ENCODE data around the gene GPATCH4.

GPATCH4 gene

GRCh38 chr1:156601122-156601830 lies at the start of gene GPATCH4:
Gene GPATCH4, minus strand, starts transcription at chr1:156601479.
- Histone ChIP-seq H3K27me3 (no peaks in the 10 kb centered on the region), H3K9me3 (no peaks in the 10 kb centered on the region), H3K4me2 (peak within 1 kb of the TSS; percentile 92), H3K4me3 (peak within 1 kb of the TSS; percentile 78), H3K36me3 (peaks cover 31% of the 10 kb centered on the region), H3K27ac (peak within 1 kb of the TSS; percentile 88), H3K4me1 (peaks cover 30% of the 10 kb centered on the region), H4K20me1 (peaks cover 11% of the 10 kb centered on the region; the same call in 1 of the 2 replicates), H3K9ac (peak within 1 kb of the TSS; percentile 86)
- TF ChIP-seq Cebpa-rat (IDR thresholded peaks at IDR 0.05), result no peak

- H4K20me1 ChIP-seq, result peaks cover 68% of the 10 kb centered on the region; the same call in 1 of the 2 replicates
Measured at GRCh38 chr1:156648951-156649350, 47.7 kb upstream of the GPATCH4 start.

GRCh38 chr1:156648496-156648895 lies 47.2 kb upstream of the GPATCH4 start:
- H3K4me2 ChIP-seq, result no peak overlapping the region
- H3K4me3 ChIP-seq, result no peak overlapping the region
- H4K20me1 ChIP-seq, result peaks cover 65% of the 10 kb centered on the region; the same call in 1 of the 2 replicates
- H3K9me3 ChIP-seq, result no peaks in the 10 kb centered on the region
- H3K4me1 ChIP-seq, result peaks cover 17% of the 10 kb centered on the region
- no peak for TF ChIP-seq Cebpa-rat (IDR thresholded peaks at IDR 0.05)
- H3K27me3 ChIP-seq, result peaks cover 99% of the 10 kb centered on the region
- no peak overlapping the region for H3K9ac ChIP-seq
- no peak overlapping the region for H3K27ac ChIP-seq
- H3K36me3 ChIP-seq, result no peaks in the 10 kb centered on the region

More at GRCh38 chr1:156648951-156649350, 47.7 kb upstream of the GPATCH4 start:
- peaks cover 99% of the 10 kb centered on the region for H3K27me3 ChIP-seq
- H3K36me3 ChIP-seq, result no peaks in the 10 kb centered on the region
- H3K9me3 ChIP-seq, result no peaks in the 10 kb centered on the region
- H3K4me3 ChIP-seq, result no peak overlapping the region
- no peak for TF ChIP-seq Cebpa-rat (IDR thresholded peaks at IDR 0.05)
- no peak overlapping the region for H3K4me2 ChIP-seq
- H3K9ac ChIP-seq, result no peak overlapping the region
- peaks cover 13% of the 10 kb centered on the region for H3K4me1 ChIP-seq
- no peak overlapping the region for H3K27ac ChIP-seq

- Histone ChIP-seq H4K20me1 (peaks cover 61% of the 10 kb centered on the region), H3K9me3 (no peaks in the 10 kb centered on the region), H3K4me1 (peaks cover 29% of the 10 kb centered on the region), H3K27me3 (peaks cover 99% of the 10 kb centered on the region), H3K36me3 (no peaks in the 10 kb centered on the region), H3K9ac (no peak overlapping the region), H3K27ac (no peak overlapping the region), H3K4me2 (no peak overlapping the region), H3K4me3 (no peak overlapping the region)
- TF ChIP-seq Cebpa-rat (IDR thresholded peaks at IDR 0.05), result no peak
Measured at GRCh38 chr1:156647351-156647750, 46.1 kb upstream of the GPATCH4 start.

GRCh38 chr1:156646738-156647211 lies 45.5 kb upstream of the GPATCH4 start:
- H3K27ac ChIP-seq, result no peak overlapping the region
- no peak overlapping the region for H3K9ac ChIP-seq
- no peaks in the 10 kb centered on the region for H3K9me3 ChIP-seq
- H3K4me1 ChIP-seq, result peaks cover 33% of the 10 kb centered on the region
- peaks cover 99% of the 10 kb centered on the region for H3K27me3 ChIP-seq
- H3K36me3 ChIP-seq, result no peaks in the 10 kb centered on the region
- no peak for TF ChIP-seq Cebpa-rat (IDR thresholded peaks at IDR 0.05)
- H4K20me1 ChIP-seq, result peaks cover 62% of the 10 kb centered on the region
- no peak overlapping the region for H3K4me3 ChIP-seq
- H3K4me2 ChIP-seq, result no peak overlapping the region

- no peak overlapping the region for H3K4me3 ChIP-seq
- H3K9me3 ChIP-seq, result no peaks in the 10 kb centered on the region
- no peak for TF ChIP-seq Cebpa-rat (IDR thresholded peaks at IDR 0.05)
- peaks cover 58% of the 10 kb centered on the region for H4K20me1 ChIP-seq
- H3K27me3 ChIP-seq, result peaks cover 99% of the 10 kb centered on the region
- no peak overlapping the region for H3K9ac ChIP-seq
- no peak overlapping the region for H3K27ac ChIP-seq
- H3K4me1 ChIP-seq, result peaks cover 37% of the 10 kb centered on the region
- H3K4me2 ChIP-seq, result no peak overlapping the region
- H3K36me3 ChIP-seq, result no peaks in the 10 kb centered on the region
Measured at GRCh38 chr1:156645666-156646065, 44.4 kb upstream of the GPATCH4 start.

- H3K4me1 ChIP-seq, result peaks cover 37% of the 10 kb centered on the region
- no peak overlapping the region for H3K4me2 ChIP-seq
- no peaks in the 10 kb centered on the region for H3K36me3 ChIP-seq
- H3K27ac ChIP-seq, result no peak overlapping the region
- peaks cover 60% of the 10 kb centered on the region for H4K20me1 ChIP-seq
- H3K27me3 ChIP-seq, result peaks cover 99% of the 10 kb centered on the region
- H3K9ac ChIP-seq, result no peak overlapping the region
- H3K9me3 ChIP-seq, result no peaks in the 10 kb centered on the region
- no peak overlapping the region for H3K4me3 ChIP-seq
- TF ChIP-seq Cebpa-rat (IDR thresholded peaks at IDR 0.05), result no peak
Measured at GRCh38 chr1:156645056-156645455, 43.8 kb upstream of the GPATCH4 start.

- H3K4me2 ChIP-seq, result no peak overlapping the region
- H3K27me3 ChIP-seq, result peaks cover 99% of the 10 kb centered on the region
- H3K4me3 ChIP-seq, result no peak overlapping the region
- H3K36me3 ChIP-seq, result no peaks in the 10 kb centered on the region
- H3K27ac ChIP-seq, result no peak overlapping the region
- H4K20me1 ChIP-seq, result peaks cover 60% of the 10 kb centered on the region
- TF ChIP-seq Cebpa-rat (IDR thresholded peaks at IDR 0.05), result no peak
- H3K9ac ChIP-seq, result no peak overlapping the region
- H3K9me3 ChIP-seq, result no peaks in the 10 kb centered on the region
- H3K4me1 ChIP-seq, result peaks cover 37% of the 10 kb centered on the region
Measured at GRCh38 chr1:156644640-156645039, 43.4 kb upstream of the GPATCH4 start.

- Histone ChIP-seq H4K20me1 (peaks cover 65% of the 10 kb centered on the region), H3K4me2 (peak overlapping the region; percentile 58), H3K4me1 (peaks cover 37% of the 10 kb centered on the region), H3K9me3 (no peaks in the 10 kb centered on the region), H3K4me3 (no peak overlapping the region), H3K27me3 (peaks cover 99% of the 10 kb centered on the region), H3K27ac (no peak overlapping the region), H3K36me3 (no peaks in the 10 kb centered on the region), H3K9ac (no peak overlapping the region)
- no peak for TF ChIP-seq Cebpa-rat (IDR thresholded peaks at IDR 0.05)
Measured at GRCh38 chr1:156644146-156644545, 42.9 kb upstream of the GPATCH4 start.

GRCh38 chr1:156643778-156644092 lies 42.5 kb upstream of the GPATCH4 start:
- Histone ChIP-seq H3K27me3 (peaks cover 99% of the 10 kb centered on the region), H3K36me3 (no peaks in the 10 kb centered on the region), H3K27ac (no peak overlapping the region), H3K9me3 (no peaks in the 10 kb centered on the region), H3K9ac (no peak overlapping the region), H3K4me3 (no peak overlapping the region), H4K20me1 (peaks cover 67% of the 10 kb centered on the region), H3K4me1 (peaks cover 37% of the 10 kb centered on the region), H3K4me2 (peak overlapping the region; percentile 58)
- no peak for TF ChIP-seq Cebpa-rat (IDR thresholded peaks at IDR 0.05)
